Central memory CD4-positive, alpha-beta T cell (primary cell): ENCODE data around the gene PTPN2.
"Not testable (repeated sequence)": the region's sequence is repeated elsewhere in the genome, so short reads cannot be mapped to it uniquely, and the experiment has no call there.

Experiments used
- DNase-seq: peaks from one replicate; pipeline ENCODE4 v3.0.0; 2022

The PTPN2 gene

DNA sequence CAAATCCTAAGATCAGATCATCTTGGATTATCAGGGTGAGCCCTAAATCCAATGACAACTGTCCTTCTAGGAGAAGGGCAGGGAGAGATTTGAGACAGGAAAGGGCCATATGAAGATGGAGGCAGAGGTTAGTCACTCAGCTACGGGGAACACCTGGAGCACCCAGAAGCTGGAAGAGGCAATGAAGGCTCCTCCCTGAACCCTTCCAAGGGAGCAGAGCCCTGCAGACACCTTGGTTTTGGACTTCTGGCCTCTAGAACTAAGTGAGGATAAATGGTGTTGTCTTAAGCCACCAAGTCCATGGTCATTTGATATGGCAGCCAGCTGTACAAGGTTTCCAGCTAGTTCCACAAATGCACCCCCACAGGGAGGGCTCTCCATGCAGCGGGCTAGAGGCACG, 6.9 kb upstream of the PTPN2 start:
- no peak for DNase-seq

- DNase-seq = no peak
Measured at GRCh38 chr18:12886498-12887126, 2.6 kb upstream of the PTPN2 start.

DNA sequence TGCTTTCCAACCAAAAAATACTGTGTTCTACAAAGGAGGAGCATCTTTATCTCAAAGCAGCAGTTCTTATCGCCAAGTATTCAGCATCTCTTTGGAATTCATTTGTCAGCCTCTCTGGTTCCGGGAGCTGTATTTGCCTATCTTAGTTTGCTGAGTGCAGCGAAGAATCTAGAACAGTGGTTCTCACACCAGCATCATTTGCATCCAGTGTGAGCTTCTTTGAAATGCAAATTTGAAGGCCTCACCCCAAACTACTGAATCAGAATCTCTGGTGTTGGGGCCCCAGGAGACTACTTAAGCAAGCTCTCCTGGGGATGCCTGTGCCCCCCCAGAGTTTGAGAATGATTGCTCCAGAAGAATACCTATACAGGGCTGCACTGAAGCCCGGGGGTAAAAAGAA, 1.5 kb upstream of the PTPN2 start:
- DNase-seq = no peak

DNA sequence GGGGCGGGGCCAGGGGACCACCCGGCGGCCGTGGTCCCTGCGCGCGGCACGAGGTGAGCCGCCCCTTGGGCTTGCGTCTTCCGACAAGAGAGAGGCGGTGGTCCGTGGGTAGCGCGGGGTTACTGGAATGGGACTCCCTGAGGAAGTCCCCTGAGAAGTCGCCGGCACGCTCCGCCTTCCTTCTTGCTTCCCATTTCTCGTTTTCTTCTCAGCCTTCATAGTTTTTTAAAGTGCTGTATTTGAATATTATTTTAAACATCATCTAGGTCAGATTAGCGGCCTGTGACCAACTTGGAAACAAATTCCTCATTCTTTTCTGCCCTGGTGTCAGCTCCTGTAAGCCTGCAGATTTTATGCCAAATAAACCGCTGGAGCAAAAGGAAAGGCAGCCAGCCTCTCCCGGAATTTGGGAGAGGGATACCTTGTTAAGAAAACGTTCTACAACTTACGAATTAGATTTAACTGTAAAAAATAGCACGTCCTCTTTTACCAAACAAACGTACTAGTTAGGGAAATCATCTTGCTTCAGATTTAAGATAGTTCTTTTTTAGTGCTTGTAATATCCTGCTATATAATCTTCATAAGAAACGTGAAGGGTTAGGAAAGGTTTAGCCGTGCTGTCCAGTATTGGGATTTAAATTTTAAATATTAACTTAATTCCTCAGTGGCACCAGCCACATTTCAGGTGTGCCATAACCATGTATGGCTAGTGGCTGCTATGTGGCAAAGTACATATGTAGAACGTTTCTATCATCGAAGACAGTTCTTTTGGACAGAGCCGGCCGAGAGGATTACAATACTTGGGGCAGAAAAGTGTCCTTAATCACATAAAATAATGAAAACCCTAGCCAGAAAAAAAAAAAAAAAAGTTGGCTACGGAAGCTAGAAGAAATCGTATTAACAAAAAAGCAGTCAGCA, 628 bp upstream of the PTPN2 start:
- no peak for DNase-seq

DNA sequence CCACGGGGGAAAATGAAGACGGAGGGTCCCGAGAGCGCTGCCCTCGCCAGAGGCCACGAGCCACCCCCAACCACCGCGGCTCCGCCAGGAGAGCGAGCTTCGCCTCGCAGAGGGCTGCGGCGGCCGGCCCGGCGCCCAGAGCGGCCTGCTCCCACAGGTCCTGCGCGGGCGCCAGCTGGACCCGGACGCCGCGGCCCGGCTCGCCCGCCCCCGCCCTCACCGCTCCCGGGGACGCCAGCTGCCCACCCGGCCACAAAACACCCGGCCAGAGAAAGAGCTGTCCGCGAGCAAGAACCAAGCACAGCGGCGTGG, 709 bp downstream of the PTPN2 start:
- no peak for DNase-seq

GRCh38 chr18:12882453-12883371, 1.3 kb downstream of the PTPN2 start:
- peak; percentile 17 for DNase-seq

DNA sequence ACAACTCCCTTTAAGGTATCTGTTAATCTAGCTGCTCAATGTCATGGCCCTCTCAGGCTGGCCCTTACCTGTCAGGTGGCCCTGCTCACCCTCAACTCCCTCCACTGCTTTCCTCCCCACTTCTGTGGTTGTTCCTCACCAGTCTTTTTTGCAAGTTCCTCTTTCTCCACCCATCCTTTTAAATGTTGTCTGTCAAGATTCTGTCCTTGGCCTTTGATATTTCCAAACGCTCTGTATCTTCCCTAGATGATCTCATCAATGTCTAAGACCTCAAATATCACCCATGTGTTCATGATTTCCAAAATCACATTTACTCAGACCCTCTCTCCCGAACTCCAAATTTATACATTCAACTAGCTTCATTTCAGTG, 3.5 kb downstream of the PTPN2 start:
- DNase-seq = no peak

- no peak for DNase-seq
Measured at GRCh38 chr18:12879840-12880540, 4.0 kb downstream of the PTPN2 start.

DNA sequence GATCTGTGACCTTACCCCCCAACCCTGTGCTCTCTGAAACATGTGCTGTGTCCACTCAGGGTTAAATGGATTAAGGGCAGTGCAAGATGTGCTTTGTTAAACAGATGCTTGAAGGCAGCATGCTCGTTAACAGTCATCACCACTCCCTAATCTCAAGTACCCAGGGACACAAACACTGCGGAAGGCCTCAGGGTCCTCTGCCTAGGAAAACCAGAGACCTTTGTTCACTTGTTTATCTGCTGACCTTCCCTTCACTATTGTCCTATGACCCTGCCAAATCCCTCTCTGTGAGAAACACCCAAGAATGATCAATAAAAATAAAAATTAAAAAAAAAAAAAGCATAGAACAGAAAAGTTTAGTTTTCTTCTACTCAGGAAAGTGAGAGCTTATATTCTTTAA, 9.0 kb downstream of the PTPN2 start:
- DNase-seq = not testable (repeated sequence)

GRCh38 chr18:12873961-12874567, 10.0 kb downstream of the PTPN2 start:
- not testable (repeated sequence) for DNase-seq

GRCh38 chr18:12872408-12872807, 11.6 kb downstream of the PTPN2 start:
- DNase-seq = no peak

GRCh38 chr18:12868576-12868975, 15.5 kb downstream of the PTPN2 start:
- no peak for DNase-seq

DNA sequence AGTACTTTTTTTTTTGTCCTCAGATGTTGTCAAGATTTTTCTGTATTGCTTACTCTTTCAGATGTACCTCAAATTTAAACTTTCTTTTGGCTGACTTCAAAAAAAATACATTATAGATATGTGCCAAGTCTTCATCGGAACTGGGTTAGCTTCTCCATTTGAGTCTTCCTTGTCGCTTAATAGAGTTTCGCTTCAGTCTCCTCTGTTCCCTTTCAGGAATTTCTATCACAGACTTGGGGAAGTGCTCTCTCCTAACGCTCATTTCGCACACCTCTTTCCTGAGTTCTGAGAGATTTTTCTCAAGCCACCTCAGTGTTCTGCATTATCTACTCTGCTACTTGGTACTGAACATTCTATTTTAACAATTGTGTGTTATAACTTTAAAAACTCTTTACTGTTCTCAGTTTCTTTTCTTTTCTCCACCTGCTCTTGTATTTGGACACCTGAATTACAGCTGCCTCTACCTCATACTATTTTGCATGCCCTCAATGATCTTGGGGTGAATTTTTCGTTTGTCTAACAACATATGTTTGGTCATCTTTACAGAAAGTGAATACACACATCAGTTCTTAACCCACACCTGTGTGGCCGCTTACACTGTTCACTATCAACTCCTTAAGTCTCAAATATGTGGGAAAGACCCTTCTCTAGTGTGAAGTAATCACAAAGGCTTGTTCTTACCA, 16.5 kb downstream of the PTPN2 start:
- DNase-seq = no peak

GRCh38 chr18:12863687-12864216, 20.3 kb downstream of the PTPN2 start:
- no peak for DNase-seq

DNA sequence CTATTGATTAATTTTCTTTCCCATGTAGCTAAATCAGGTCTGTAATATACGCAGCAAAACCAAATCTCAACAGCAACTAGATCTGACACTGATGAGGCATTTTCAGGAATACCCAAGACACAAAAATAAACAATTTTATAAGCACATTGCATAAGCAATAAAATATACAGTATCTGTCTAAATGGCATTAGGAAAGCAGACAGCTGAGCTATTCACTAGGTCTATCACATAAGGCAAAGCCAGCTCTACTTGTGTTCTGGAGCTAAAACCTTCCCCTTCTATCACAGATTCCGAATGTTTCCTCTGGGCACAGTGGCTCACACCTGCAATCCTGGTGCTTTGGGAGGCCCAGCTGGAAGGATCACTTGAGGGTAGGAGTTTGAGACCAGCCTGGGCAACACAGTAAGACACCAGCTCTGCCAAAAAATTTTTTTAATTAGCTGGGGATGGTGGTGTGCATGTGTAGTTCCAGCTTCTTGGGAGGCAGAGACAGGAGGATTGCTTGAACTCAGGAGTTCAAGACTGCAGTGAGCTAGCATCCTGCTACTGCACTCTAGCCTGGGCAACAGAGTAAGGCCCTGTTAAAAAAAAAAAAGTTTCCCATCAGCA, 21.1 kb downstream of the PTPN2 start:
- DNase-seq = no peak

GRCh38 chr18:12862467-12862866, 21.6 kb downstream of the PTPN2 start:
- no peak for DNase-seq

DNA sequence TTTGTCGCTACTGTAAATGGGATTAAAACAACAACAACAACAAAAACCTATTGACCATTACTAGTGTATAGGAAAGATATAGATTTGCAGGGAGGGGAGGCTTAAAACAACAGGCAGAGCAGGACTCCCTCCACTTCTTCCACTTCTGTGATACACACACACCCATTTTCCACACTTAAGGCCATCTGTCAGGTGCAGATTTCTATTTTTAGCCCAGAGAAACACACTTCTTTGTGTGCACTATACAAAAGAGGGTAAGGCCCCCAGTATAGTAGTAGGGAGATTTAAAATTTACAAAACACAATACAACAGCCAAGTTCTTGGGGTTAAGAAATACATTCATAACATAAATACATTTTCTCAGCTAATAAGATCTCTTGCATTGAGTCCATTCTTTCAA, 22.4 kb downstream of the PTPN2 start:
- DNase-seq = no peak

GRCh38 chr18:12860530-12860929, 23.5 kb downstream of the PTPN2 start:
- no peak for DNase-seq

DNA sequence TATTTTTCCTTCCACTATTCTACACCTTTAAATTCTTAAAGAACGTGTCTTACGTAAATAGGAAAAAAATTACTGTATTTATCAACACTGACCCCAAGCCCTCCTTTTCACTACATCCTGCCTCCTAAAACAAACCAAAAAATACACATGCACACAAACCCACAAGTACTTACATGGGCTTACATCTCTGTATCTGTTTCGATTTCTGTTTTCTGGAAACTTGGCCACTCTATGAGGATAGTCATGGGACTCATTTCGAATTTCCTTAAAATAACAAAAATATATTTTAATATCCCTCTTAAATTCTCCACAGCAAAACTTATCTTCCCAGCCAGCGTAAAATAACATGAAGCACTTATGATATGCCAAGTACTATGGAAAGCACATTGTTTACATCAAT, 25.0 kb downstream of the PTPN2 start:
- no peak for DNase-seq

- no peak for DNase-seq
Measured at GRCh38 chr18:12857991-12858544, 26.0 kb downstream of the PTPN2 start.
